Endothelial cell (in vitro differentiated cells): ENCODE measurements around the gene ZSCAN1. TPM values are rescaled to one million over a fixed set of nuclear protein-coding genes. Genes with fewer than 3 reads are reported as not detected.
"Not testable (repeated sequence)": the region's sequence is repeated elsewhere in the genome, so short reads cannot be mapped to it uniquely, and the experiment has no call there.

Experiments
- DNase-seq: peaks from one replicate; pipeline ENCODE4 v3.0.0; 2021; ENCODE audit warnings: low spot score
- H3K27ac Mint-ChIP-seq: one replicate; pipeline ENCODE4 v1.8.0; 2021; ENCODE audit warnings: mixed read lengths, inconsistent platforms; ENCODE audit not compliant: unreplicated experiment
- H3K27me3 Mint-ChIP-seq: one replicate; pipeline ENCODE4 v1.8.0; 2021; ENCODE audit warnings: mild to moderate bottlenecking, moderate library complexity, mixed read lengths, inconsistent platforms; ENCODE audit not compliant: unreplicated experiment
- H3K36me3 Mint-ChIP-seq: one replicate; pipeline ENCODE4 v1.8.0; 2021; ENCODE audit warnings: mild to moderate bottlenecking, low read depth, mixed read lengths, inconsistent platforms; ENCODE audit not compliant: unreplicated experiment
- H3K4me1 Mint-ChIP-seq: one replicate; pipeline ENCODE4 v1.8.0; 2021; ENCODE audit warnings: mild to moderate bottlenecking, mixed read lengths, inconsistent platforms; ENCODE audit not compliant: unreplicated experiment
- H3K4me3 Mint-ChIP-seq: one replicate; pipeline ENCODE4 v1.8.0; 2021; ENCODE audit warnings: mild to moderate bottlenecking, mixed read lengths, inconsistent platforms; ENCODE audit not compliant: unreplicated experiment
- H3K9me3 Mint-ChIP-seq: one replicate; pipeline ENCODE4 v1.8.0; 2021; ENCODE audit warnings: mixed read lengths, inconsistent platforms; ENCODE audit not compliant: unreplicated experiment
- total RNA-seq: library from RNA; stranded (reverse); fragmentation: NEBNext Ultra II Directional; extraction: Animal tissue kit (Norgen Biotek cat#: 25700); gene quantifications from one replicate; pipeline ENCODE4 v1.2.1, GENCODE V29; 2021; ENCODE audit not compliant: unreplicated experiment
- TF ChIP-seq, protein P1 (sequence below): fragments of 200-600 bp; sonication (generic); IDR thresholded peaks from one replicate; pipeline ENCODE4 v1.5.0; 2021; ENCODE audit warnings: antibody characterized with exemption; ENCODE audit not compliant: unreplicated experiment

ZSCAN1 gene
- total RNA-seq, 1 donor from 2014 or later: not detected

DNA sequence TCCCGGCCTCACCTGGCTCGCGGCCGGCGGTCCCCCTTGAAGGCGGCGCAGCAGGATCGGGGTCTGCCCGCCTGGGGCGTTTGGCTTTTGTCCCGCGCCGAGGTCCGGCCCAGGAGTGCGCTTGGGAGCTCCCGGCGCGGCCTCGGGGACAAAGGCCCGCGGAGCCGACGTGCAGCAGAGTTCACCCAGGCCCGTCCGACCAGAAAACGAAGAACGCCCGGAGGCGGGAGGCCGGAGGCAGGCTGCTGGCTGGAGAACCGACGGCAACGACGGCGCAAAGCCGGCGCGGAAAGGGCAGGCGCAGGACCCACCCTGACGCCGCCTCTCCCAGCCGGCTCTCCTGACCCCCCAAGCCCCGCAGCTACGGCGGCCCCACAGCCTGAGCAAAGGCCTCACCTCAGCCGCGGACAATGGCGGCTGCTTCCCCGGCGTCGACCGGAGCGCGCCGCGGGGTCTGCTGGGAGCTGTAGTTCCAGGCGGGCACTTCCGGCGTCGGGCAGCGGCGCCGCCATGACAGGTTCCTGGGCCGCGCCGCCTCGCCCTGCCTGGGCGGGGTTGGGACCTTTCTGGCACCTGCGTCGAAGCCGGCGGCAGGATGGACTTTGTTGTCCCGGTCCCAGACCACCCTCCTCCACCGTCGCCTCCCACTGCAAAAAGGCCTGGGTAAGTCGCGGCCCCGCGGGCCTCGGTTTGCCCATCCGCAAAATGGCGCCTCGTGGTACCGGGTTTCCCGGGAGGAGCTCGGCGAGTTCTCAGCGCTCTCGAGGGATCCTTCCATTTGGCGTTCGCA lies 31.2 kb upstream of the ZSCAN1 start, which contains the start of gene ZNF606:
ZNF606 (minus strand) TSS at position 437 of the 790 bp plus-strand sequence. CDS start 1,501 bp downstream, outside the sequence.
- H3K27me3 Mint-ChIP-seq: peaks cover 16% of the 10 kb centered on the region
- peaks cover 51% of the 10 kb centered on the region for H3K9me3 Mint-ChIP-seq
- H3K4me3 Mint-ChIP-seq: peak within 1 kb of the TSS; percentile 93
- peak; percentile 86 for DNase-seq
- peak within 1 kb of the TSS; percentile 77 for H3K27ac Mint-ChIP-seq
- TF ChIP-seq, protein P1, sequence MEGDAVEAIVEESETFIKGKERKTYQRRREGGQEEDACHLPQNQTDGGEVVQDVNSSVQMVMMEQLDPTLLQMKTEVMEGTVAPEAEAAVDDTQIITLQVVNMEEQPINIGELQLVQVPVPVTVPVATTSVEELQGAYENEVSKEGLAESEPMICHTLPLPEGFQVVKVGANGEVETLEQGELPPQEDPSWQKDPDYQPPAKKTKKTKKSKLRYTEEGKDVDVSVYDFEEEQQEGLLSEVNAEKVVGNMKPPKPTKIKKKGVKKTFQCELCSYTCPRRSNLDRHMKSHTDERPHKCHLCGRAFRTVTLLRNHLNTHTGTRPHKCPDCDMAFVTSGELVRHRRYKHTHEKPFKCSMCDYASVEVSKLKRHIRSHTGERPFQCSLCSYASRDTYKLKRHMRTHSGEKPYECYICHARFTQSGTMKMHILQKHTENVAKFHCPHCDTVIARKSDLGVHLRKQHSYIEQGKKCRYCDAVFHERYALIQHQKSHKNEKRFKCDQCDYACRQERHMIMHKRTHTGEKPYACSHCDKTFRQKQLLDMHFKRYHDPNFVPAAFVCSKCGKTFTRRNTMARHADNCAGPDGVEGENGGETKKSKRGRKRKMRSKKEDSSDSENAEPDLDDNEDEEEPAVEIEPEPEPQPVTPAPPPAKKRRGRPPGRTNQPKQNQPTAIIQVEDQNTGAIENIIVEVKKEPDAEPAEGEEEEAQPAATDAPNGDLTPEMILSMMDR: no peak
- H3K4me1 Mint-ChIP-seq: peaks cover 15% of the 10 kb centered on the region
- H3K36me3 Mint-ChIP-seq: peaks cover 89% of the 10 kb centered on the region

DNA sequence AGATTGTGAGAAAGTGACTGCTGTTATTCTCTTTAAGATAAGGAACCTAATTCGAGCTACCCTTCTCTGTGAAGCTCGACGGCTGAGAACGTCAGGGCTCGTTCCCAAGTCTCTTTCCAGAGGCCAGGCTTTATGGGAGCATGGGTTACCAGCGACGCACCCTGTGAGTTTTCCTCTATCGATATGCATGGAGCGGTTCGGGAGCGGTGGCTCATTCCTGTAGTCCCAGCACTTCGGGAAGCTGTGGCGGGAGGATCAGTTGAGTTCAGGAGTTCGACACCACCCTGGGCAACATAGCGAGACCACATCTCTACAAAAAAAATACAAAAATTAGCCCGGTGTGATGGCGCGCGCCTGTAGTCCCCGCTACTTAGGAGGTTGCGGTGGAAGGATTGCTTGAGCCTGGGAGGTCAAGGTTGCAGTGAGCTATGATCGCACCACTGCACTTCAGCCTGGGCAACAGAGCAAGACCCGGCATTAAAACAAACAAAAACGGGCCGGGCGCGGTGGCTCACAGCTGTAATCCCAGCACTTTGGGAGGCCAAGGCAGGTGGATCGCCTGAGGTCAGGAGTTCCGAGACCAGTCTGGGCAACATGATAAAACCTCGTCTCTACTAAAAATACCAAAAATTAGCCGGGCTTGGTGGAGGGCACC lies 30.5 kb upstream of the ZSCAN1 start:
- TF ChIP-seq, protein P1: no peak
- no peak for DNase-seq
- Mint-ChIP-seq H3K9me3 (peaks cover 54% of the 10 kb centered on the region), H3K4me1 (peaks cover 15% of the 10 kb centered on the region), H3K27me3 (peaks cover 18% of the 10 kb centered on the region), H3K4me3 (peak overlapping the region; percentile 93), H3K27ac (peak overlapping the region; percentile 77), H3K36me3 (peaks cover 89% of the 10 kb centered on the region)

DNA sequence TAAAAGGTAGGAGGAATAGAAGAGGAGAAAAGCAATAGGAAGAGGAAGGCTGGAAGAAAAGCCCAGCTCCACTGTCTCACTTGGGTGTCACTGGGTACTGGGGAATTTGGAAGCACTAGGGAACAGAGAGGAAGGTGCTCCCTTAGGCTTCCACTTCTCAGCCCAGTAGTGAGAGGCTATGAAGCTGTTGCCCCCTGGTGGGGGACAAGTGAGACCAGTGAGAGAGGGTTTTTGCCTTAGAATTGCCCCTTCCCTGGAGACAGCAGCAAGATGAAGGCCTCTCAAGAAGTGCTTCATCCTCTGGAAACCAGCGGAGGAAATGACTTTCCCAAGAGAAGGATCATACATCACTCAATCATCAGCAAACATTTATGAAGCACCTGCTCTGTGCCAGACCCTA lies 26.5 kb upstream of the ZSCAN1 start:
- H3K9me3 Mint-ChIP-seq: peaks cover 59% of the 10 kb centered on the region
- H3K4me1 Mint-ChIP-seq: peaks cover 7% of the 10 kb centered on the region
- DNase-seq: no peak
- H3K27ac Mint-ChIP-seq: no peak overlapping the region
- H3K27me3 Mint-ChIP-seq: peaks cover 14% of the 10 kb centered on the region
- peak overlapping the region; percentile 77 for H3K4me3 Mint-ChIP-seq
- H3K36me3 Mint-ChIP-seq: peaks cover 73% of the 10 kb centered on the region
- TF ChIP-seq, protein P1: no peak

DNA sequence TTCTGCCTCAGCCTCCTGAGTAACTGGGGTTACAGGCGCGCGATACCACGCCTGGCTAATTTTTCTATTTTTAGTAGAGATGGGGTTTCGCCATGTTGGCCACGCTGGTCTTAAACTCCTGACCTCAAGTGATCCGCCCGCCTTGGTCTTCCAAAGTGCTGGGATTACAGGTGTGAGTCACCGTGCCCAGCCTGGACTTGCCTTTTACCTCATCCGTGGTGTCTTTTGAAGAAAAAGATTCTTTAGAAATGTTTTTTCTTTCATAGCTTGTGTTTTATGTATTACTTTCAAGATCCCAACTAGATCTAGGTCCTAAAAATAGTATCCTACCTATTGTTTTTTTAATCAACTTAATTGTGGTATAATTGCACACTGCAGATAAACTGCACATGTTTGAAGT lies 24.9 kb upstream of the ZSCAN1 start:
- DNase-seq, H3K27ac Mint-ChIP-seq, H3K4me1 Mint-ChIP-seq: not testable (repeated sequence)
- Mint-ChIP-seq H3K27me3 (peaks cover 15% of the 10 kb centered on the region), H3K4me3 (peak overlapping the region; percentile 83), H3K36me3 (peaks cover 79% of the 10 kb centered on the region), H3K9me3 (peaks cover 59% of the 10 kb centered on the region)

DNA sequence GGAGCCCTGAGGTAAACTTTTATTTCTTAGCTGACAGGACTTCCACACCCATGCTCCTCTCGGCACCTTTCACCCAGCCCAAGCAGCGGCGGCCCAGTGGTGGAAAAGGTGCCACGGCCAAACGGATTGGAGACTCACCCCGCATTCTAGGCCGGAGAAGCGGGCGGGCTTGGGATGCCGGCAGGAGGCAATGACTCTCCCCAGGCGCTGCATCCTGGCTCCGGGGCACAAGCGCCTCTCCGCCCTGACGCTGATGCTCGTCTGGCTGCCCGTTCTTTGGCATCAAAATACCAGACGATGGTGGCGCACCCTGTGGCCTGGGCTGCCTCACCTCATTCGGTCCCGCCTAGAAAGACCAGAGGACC lies 24.5 kb upstream of the ZSCAN1 start:
- Mint-ChIP-seq H3K27ac (no peak overlapping the region), H3K4me1 (peaks cover 4% of the 10 kb centered on the region), H3K4me3 (peak overlapping the region; percentile 83), H3K9me3 (peaks cover 55% of the 10 kb centered on the region), H3K27me3 (peaks cover 15% of the 10 kb centered on the region), H3K36me3 (peaks cover 75% of the 10 kb centered on the region)
- DNase-seq: no peak
- TF ChIP-seq, protein P1: no peak
